Activated naive CD4-positive, alpha-beta T cell treated with anti-CD3 and anti-CD28 coated beads, Interleukin-2, amount 10 ng/mL, durations not matched to agents 5 hours and 36 hours (primary cell): Measurements from ENCODE around the gene LYPD3. TPM values are rescaled to one million over a fixed set of nuclear protein-coding genes. Genes with fewer than 3 reads are reported as not detected.

Experiments used
- total RNA-seq, 2 experiments: library from RNA; stranded (reverse); gene quantifications; one replicate each; pipeline ENCODE4 v1.2.3, GENCODE V29; 2021

LYPD3 gene
- total RNA-seq: 1 to 10 TPM; 1.3 to 1.5 TPM

GRCh38 chr19:43465468-43466120, at the start of gene LYPD3:
LYPD3 (minus strand) TSS chr19:43465608; CDS start chr19:43465571, 37 bp downstream.

GRCh38 chr19:43504426-43505185, 39.2 kb upstream of the LYPD3 start, which contains the start of gene PHLDB3:
PHLDB3 (minus strand) TSS chr19:43504746; CDS start chr19:43504118, 628 bp downstream.

GRCh38 chr19:43414554-43414953, 50.9 kb downstream of the LYPD3 start, which contains the start of gene TEX101:
TEX101 (plus strand) TSS chr19:43414890; CDS start chr19:43415920, 1,030 bp downstream.

Other genes with a start within 250 kb of the LYPD3 start
- gene PSG9, start 196.1 kb downstream of the LYPD3 start, total RNA-seq: not detected
- not detected for gene CD177, start 111.9 kb downstream of the LYPD3 start, total RNA-seq
- gene TEX101, start 50.7 kb downstream of the LYPD3 start, total RNA-seq: not detected
- 10 to 100 TPM; 22.0 to 22.6 TPM for gene PHLDB3, start 39.1 kb upstream of the LYPD3 start, total RNA-seq
- 10 to 100 TPM; 79.6 to 87.3 TPM for gene ETHE1, start 61.6 kb upstream of the LYPD3 start, total RNA-seq
- gene ZNF575, start 67.6 kb upstream of the LYPD3 start, total RNA-seq: 1 to 10 TPM; 6.6 to 6.9 TPM
- 10 to 100 TPM; 36.2 to 36.4 TPM for gene XRCC1, start 109.9 kb upstream of the LYPD3 start, total RNA-seq
- gene PINLYP, start 110.2 kb upstream of the LYPD3 start, total RNA-seq: 1 to 10 TPM; 3.9 to 5.0 TPM
- gene IRGQ, start 130.5 kb upstream of the LYPD3 start, total RNA-seq: 10 to 100 TPM; 12.1 to 12.2 TPM
- gene ZNF576, start 131.0 kb upstream of the LYPD3 start, total RNA-seq: 10 to 100 TPM; 12.9 to 13.5 TPM
- gene SRRM5, start 146.5 kb upstream of the LYPD3 start, total RNA-seq: under 1 TPM; 0.39 to 0.40 TPM
- gene ZNF428, start 154.0 kb upstream of the LYPD3 start, total RNA-seq: 10 to 100 TPM; 24.5 to 29.5 TPM
- under 1 TPM; 0.30 to 0.51 TPM for gene CADM4, start 174.2 kb upstream of the LYPD3 start, total RNA-seq
- 10 to 100 TPM; 11.1 to 11.8 TPM for gene PLAUR, start 204.6 kb upstream of the LYPD3 start, total RNA-seq